GM18861 (cell line): ENCODE results near the gene MTX1.
"Not testable (repeated sequence)": the region's sequence is repeated elsewhere in the genome, so short reads cannot be mapped to it uniquely, and the experiment has no call there.

Experiments used
- ATAC-seq: cut with Tn5 transposase; IDR thresholded peaks from one replicate; pipeline ENCODE4 v1.9.1; 2021; ENCODE audit not compliant: unreplicated experiment

The MTX1 gene

DNA sequence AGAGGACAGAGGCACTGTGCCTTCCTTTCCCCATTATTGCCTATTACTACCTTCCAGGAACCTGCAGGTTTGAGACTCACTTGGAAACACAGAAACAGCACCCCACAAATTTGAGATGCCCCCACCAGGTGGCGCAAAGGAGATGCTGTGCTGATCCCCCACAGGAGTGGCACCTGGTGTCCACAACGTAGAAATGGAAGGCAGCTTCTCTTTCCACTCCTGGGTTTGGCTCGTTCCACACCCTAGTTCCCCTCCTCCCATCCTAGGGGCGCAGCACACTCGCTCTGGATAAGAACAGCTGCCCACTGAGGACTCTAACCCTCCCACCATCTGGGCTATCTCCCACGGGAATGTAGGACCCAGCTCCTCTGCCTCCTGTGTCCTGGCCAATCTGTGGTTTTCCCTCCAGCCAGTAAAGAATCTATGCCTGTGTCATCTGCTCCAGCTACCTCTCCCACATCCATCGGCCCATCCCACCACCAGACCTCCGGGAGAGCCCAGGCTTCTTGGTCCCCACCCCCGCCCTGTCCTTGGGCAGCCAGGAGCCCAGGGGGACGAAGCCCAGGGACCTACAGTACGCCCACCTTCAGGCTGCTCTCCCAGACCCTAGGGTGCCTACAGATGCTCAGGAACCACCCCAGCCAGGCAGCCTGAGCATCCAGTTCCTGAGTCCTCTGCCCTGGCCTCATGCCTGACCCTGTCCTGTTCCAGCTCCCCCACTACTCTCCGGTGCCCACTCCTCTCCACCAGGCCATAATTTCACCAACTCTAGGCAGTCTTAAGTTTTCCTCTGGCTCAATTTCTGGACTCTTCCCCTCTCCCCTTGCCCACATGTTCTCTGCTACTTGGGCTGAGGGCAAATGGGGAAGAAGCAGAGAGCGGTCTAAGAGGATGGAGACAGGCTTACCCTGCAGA, 1.3 kb upstream of the MTX1 start:
- ATAC-seq: no peak

DNA sequence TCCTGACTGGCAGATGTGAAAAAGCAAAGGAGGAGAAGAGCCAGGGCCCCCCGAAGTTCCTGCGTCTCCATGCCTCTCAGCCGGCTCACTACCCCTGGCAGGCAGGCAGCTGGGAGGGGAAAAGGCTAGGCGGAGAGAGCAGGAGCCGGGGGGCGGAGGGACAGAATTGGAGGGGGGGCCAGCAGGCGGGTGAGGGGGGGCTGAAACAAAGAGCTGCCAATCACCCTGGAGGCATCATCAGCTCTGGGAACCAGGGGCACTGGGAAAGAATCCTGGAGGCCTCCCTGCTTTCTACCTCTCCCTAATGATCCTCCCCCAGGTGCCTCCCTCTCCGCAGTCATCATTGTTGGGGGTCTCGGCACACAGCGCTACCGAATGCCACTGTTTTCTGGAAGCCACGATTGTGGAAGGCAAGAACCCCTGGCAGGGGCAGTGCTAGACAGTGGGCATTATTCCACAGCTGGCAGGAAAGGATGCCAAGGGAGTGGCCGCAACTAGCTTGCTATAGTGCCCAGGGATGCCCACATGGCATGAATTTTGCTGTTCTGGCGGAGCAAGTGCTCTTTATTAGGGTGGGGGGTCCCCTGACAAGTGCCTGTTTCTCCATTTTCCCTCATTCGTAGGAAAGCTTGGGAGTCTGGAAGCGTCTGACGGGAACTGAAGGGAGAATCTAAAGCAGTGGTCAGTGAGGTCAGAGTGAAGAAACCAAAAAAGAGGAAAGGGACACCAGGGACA, 522 bp upstream of the MTX1 start, which contains the start of gene THBS3:
Gene THBS3 (minus strand): TSS at position 92 of the 735 bp plus-strand sequence. CDS start 21 bp downstream, at position 71.
- no peak for ATAC-seq

DNA sequence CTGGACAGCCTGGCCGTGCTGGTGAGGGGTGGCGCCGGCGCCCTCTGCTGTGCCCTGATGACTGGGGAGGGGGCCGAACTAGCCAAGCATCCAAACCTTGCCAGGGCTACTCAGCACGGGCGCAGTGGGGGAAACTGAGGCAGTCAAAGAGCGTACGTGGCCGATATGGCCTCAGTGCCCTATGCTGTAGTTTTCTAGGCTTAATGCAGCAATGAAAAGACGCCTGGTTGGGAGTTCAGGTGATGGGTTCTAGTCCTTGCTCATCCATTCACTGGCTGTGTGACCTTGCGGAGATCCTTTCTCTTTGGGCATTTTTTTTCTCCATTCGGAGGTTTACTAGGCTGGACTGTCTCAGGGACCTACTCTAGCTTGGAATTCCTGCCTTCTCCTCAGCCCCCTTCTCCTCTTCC, 822 bp downstream of the MTX1 start:
- no peak for ATAC-seq

DNA sequence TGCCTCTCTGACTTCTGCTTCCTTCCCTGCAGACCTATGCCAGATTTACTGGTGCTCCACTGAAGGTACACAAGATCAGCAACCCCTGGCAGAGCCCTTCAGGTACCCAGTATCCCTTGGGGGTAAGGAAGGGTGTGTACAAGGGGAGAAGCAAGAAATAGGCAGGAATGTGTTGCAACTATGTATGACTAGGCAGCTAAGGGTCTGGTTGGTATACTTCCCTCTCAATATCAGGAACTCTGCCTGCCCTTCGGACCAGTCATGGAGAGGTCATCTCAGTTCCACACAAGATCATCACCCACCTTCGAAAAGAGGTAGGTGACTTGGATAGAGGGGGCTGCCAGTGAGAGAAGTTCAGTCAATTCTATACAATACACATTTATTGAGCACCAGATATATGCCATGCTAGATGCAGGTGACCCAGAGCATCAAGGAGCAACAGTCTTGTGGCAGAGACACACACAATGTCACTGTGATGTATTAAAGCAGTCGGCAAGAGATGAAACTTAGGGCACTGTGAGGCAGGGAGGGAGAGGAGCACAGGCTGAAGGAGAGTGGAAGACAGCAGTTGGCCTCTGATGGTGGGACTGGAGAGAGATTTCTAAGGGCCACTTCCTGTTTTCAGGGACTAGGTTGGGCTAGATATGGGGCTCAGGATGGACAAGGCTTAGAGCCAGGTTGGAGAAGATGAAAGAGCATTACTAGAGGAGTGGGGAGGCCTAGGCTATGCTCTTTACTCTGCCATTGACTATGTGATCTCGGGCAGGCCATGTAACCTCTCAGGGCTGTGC, 2.0 kb downstream of the MTX1 start:
- ATAC-seq: no peak

DNA sequence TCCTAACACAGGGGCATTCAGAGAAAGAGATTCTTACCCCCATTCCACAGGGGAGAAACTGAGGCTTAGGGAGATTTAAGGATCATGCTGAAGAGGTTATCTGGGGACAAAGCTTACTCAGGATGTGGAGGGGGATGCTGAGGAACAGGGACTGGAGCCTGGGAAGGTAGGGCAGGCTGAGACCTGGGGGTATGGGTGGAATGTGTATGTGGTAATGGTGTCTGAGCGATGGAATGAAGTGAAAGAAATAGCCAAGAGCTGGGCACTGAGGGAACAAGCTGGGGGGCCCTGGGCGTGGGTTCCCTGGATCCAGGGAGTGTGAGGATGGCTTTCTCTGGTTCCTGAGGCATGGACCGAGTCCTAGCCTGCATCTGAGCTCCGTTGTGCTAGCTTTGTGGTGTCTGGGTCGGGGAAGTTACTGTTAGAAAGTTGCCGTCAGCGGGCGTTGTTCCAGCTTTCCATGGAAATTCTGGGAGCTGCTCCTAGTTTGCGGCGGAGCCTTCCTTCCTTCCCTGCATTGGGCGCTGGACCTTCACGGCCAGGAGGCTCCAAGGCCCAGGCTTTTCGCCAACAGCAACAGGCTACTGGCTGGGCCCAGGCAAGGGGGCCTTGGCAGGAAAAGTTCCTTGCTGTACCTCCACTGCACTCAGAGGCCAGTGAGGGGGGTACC, 3.0 kb downstream of the MTX1 start:
- not testable (repeated sequence) for ATAC-seq

DNA sequence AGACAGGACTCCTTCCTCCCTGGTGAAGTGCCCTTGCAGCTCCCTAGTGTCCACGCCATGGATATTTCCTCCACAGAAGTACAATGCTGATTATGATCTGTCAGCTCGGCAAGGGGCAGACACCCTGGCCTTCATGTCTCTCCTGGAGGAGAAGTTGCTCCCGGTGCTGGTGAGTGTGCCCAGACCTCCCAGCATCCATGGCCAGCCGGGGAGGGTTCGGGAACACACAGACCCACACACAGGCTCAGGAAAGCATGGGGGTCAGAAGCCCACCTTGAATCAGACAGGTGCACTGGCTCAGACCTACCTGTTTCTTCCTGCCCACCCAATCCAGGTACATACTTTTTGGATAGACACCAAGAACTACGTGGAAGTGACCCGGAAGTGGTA, 3.6 kb downstream of the MTX1 start:
- not testable (repeated sequence) for ATAC-seq

DNA sequence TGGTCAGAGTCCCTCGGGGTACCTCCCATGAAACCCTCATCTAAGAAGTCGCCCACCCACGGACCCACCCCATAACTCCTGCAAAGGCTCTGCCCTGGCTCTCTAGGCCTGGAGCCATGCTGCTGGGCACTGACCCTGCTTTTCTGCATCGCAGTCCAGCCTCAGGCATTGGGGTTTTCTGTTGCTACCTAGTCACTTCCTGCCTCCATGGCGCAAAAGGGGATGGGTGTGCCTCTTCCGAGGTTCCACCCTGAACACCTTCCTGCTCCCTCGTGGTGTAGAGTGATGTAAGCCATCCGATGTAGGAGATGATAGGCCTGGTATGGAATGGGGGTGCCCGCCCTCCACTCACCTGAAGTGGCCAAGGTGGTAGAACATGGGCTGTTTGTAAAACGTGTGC, 6.2 kb downstream of the MTX1 start:
- not testable (repeated sequence) for ATAC-seq

DNA sequence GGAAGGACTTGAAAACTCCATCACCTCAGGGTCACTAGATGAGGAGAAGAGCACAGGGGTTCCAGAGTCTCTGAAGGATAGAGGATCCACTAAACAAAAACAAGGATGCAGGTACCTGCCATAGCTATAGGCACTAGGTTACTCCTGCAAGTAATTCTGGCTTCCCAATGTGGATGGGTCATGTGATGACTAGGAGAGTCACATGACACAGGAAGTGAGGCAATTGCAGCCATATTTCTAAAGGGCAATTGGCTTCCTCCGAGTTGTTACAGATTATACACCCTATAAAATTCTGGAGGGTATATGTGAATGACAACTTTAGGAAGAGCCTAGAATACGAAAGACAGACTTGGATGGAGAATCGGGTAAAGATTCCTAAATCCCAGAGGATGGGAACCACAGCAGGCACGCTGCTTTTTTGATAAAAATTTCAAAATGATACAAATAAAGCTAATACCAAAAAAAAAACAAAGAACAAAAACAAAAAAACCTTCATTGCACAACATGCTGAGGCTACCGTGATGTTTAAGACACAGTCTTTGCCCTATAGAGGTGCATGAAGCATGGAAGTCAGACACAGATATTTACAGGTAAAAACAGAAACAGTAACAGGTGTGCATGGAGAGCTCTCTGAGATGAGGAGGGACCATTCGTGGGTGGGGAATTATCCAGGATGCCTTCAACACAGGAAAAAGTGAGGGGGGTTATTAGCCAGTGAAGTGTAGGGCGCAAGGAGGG, 10.5 kb downstream of the MTX1 start:
- ATAC-seq: no peak

DNA sequence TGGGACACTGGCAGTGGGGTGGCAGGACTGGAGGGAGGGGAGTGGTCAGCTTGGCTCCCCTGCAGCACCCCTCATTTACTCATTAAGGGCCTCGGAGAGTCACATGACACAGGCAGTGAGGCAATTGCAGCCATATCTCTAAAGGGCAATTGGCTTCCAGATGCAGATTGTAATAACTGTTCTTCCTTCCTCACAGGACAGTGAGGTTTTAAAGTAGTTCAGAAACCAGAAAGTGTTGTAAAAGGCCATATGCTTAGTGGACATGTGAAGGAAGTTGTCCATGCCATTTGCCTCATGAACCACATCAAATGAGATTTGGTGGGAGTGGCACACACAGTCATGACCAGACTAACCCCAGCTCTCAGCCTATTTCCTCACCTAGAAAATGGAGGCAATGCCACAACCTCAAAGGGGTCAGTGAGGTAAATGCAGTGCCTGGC, 11.1 kb downstream of the MTX1 start:
- ATAC-seq: no peak

DNA sequence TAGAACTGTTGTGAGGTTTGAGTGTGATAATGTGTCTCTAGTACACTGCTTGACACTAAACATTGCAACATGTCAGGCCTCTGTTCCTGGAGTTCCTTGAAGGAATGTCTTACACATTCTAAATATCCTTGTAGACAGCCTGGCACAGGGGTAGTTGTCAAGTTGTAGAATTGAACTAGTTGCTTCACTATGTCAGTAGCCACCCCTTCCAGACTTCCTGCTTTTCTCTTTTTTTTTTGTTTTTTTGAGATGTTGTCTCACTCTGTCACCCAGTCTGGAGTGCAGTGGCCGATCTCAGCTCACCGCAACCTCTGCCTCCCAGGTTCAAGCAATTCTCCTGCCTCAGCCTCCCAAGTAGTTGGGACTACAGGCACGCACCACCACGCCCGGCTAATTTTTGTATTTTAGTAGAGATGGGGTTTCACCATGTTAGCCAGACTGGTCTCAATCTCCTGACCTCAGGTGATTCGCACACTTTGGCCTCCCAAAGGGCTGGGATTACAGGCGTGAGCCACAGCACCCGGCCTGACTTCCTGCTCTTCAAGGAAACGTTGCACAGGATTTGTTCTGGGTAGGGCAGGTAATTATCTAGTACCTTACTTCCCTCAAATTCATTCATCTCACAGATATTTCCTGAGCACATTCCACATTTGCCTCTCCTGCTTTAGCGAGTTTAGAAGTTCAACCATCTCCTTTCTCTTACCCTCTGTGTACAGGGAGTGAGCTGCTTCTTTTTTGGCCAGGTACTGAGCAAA, 11.9 kb downstream of the MTX1 start:
- not testable (repeated sequence) for ATAC-seq

DNA sequence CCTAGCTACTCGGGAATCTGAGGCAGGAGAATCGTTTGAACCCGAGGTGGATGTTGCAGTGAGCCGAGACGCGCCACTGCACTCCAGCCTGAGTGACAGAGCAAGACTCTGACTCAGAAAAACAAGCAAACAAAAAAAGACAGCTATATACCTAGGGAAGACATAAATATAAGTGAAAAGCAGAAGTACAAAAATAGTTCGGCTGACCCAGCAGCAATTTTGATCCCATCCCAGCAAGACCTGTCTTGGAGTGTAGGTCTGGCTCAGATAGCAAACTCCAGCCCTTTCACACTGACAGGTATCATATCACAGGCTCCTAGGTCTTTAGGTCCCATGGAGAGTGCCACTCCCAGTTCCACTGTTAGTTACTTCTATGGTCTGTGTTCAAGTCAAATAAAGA, 14.6 kb downstream of the MTX1 start:
- ATAC-seq: no peak

DNA sequence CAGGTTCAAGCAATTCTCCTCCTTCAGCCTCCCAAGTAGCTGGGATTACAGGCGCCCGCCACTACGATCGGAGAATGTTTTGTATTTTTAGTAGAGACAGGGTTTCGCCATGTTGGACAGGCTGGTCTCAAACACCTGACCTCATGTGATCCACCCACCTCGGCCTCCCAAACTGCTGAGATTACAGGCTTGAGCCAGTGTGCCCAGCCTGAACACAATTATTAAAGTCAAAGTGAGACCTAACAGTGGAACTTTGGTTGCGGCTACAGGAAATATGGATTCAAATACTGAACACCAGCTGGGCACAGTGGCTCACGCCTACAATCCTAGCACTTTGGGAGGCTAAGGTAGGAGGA, 16.9 kb downstream of the MTX1 start:
- not testable (repeated sequence) for ATAC-seq

DNA sequence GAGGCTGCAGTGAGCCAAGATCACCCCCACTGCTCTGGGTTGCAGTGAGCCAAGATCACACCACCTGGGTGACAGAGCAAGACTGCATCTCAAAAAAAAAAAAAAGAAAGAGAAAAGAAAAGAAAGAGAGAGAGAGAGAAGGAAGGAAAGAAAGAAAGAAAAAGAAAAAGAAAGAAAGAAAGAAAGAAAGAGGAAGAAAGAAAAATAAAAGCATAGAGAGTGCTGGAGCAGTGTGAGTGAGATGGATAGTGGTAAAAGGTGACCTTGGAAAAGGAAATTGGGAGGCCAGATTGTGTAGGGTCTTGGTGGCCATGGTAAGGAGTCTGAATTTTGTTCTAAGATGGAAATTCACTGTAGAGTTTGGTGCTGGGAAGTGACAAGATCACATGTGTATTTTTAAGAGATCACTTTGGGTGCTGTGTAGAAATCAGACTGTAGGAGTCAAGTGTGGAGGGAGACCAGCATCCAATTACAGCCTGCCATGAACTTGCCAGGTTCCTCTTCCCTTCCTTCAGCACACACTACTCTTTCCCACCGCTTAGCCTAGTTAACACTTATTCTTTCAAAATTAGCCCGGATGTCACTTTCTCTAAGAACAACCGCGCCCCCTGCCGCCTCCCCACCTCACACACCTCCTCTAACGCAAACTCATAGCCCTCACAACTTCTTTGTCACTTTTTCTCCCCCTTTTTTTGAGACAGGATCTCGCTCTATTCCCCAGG, 17.9 kb downstream of the MTX1 start:
- ATAC-seq: no peak

DNA sequence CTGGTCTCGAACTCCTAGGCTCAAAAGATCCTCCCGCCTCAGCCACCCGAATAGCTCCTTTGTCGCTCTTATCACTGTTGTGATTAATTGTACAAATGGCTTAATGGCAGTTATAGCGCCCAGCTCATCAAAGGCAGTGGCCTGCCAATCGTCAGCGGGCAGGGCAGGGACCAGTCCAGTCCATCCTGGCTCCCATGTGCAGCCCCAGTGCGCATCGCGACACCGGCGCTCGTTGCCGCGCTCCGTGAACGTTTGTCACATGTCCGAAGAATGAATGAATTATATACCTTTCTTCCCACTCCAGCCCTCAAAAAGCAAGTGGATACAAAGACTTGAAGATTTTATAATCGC, 18.4 kb downstream of the MTX1 start:
- no peak for ATAC-seq

DNA sequence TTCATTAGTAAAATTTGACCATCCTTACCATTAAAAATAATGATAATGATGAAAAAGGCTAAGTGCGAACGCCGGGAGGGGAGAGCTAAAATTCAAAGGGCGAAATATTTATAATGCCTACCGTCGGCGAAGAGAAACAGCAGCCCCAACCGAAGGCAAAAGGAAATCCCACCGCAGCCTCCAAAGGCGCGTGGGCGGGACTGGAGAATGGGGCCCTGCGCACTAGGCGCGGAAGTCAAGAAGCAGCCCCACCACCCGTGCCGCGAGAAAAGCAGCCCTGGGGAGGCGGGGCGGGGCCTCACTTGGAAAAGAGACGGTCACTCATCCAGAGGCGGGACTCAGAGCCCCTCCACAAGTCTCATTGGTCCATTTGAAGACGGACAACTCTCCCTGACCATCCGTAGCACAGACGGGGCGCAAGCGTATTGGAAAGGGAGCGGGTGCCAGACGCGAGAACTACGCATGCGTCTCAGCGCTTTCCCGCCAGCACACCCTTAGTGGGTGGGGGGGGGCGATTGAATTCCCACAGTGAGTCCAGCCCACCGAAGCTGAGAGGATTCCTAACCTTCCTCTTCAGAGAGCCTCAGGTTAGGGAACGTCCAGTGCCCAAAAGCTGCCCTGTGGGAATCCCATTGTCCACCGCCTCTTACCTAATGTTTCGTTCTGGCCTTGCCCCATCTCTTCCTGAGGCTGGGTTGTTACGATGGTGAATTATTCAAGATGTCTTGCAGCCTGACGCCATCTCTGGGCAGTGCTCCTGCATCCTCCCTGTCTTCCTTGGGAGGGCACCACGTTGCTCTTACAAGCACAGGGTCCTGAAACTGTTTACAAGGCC, 19.0 kb downstream of the MTX1 start:
- peak; percentile 84 for ATAC-seq

DNA sequence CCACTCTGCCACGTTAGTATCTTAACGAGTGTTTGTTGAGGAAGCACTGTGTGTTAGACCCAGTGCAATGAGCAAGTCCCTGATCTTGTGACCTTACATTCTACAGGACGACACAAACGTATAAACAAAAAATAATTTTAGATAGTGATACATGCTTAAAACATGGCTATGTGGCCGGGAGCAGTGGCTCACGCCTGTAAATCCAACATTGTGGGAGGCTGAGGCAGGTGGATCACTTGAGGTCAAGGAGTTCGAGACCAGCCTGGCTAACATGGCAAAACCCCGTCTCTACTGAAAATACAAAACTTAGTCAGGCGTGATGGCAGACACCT, 19.6 kb downstream of the MTX1 start:
- no peak for ATAC-seq

DNA sequence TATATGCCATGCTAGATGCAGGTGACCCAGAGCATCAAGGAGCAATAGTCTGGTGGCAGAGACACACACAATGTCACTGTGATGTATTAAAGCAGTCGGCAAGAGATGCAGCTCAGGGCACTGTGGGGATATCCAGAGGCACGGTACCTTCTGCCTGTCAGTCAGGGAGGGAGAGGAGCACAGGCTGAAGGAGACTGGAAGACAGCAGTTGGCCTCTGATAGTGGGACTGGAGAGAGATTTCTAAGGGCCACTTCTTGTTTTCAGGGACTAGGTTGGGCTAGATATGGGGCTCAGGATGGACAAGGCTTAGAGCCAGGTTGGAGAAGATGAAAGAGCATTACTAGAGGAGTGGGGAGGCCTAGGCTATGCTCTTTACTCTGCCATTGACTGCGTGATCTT, 22.8 kb downstream of the MTX1 start:
- ATAC-seq: not testable (repeated sequence)
